Esophagus squamous epithelium (tissue), 5 donors: ENCODE results near the gene ILF2. TPM values are rescaled to one million over a fixed set of nuclear protein-coding genes. Genes with fewer than 3 reads are reported as not detected.
A peak's percentile ranks its signal among the peaks of the same experiment; 100 is the strongest.

Experiments used
- DNase-seq: peaks from one replicate; lab custom pipeline; 2025; lab: John Stamatoyannopoulos, UW
- H3K27ac ChIP-seq, 4 donors: fragments of 200-600 bp; sonication (generic); one replicate each; pipeline ENCODE4 v1.5.1; 2016 to 2019; ENCODE audit warnings: mild to moderate bottlenecking in 1 of 4
- H3K27me3 ChIP-seq, 4 donors: fragments of 200-600 bp; sonication (generic); 1 replicate in 3 of 4; 2 replicates in 1 of 4; pipeline versions ENCODE4 v1.5.1 to v1.6.0; 2017 to 2021; ENCODE audit warnings: antibody characterized with exemption in 1 of 4
- H3K36me3 ChIP-seq, 3 donors: fragments of 200-600 bp; sonication (generic); one replicate each; pipeline ENCODE4 v1.5.1; 2016 to 2019
- H3K4me1 ChIP-seq, 3 donors: fragments of 200-600 bp; sonication (generic); one replicate each; pipeline ENCODE4 v1.5.1; 2017 to 2019
- H3K4me3 ChIP-seq, 4 donors: fragments of 200-600 bp; sonication (generic); 1 replicate in 3 of 4; 2 replicates in 1 of 4; pipeline ENCODE4 v1.5.1; 2016 to 2019; ENCODE audit warnings: mild to moderate bottlenecking in 2 of 4, moderate library complexity in 1 of 4
- H3K9me3 ChIP-seq, 3 donors: fragments of 200-600 bp; sonication (generic); one replicate each; pipeline ENCODE4 v1.5.1; 2016 to 2019
- CTCF ChIP-seq, 6 experiments: fragments of 450-650 bp in 4 of 6; fragments of 200-600 bp in 2 of 6; sonication (generic) in 2 of 6; IDR thresholded peaks; one replicate each; pipeline ENCODE4 v1.5.1; 2016 to 2019; ENCODE audit warnings: antibody characterized with exemption in 6 of 6, mild to moderate bottlenecking in 4 of 6, moderate library complexity in 4 of 6
- POLR2A ChIP-seq, 4 donors: fragments of 450-650 bp; IDR thresholded peaks; one replicate each; pipeline ENCODE4 v1.6.1; 2017; ENCODE audit warnings: antibody characterized with exemption in 4 of 4, mild to moderate bottlenecking in 4 of 4, moderate library complexity in 3 of 4
- WGBS, 2 donors: methylation state at CpG; one replicate each; pipeline ENCODE4 v1.1.5; 2018; 5-methylcytosine and 5-hydroxymethylcytosine counted together
- intact Hi-C: fragments of 100-400 bp; cut with DNase I; formaldehyde crosslinking; loops from one replicate; pipeline ENCODE4 v1.15.0; 2022
- total RNA-seq, 4 donors: library from RNA; depleted of rRNA; stranded (reverse); fragments of >200 nt; gene quantifications; one replicate each; pipeline ENCODE4 v1.1.0, GENCODE V29; 2016
- donor health status: DM: yes; HTN: yes; CAD: no.

ILF2 gene
- total RNA-seq, 4 donors from 2014 or later: 78.0 to 166 (median 130) TPM

- Histone ChIP-seq H3K9me3 (no peaks in the 10 kb centered on the region), H3K4me3 (no peak overlapping the region), H3K4me1 (peaks cover 11 to 34% (median 17%) of the 10 kb centered on the region in 3 donors), H3K36me3 (peaks cover 0 to 5% (median 0%) of the 10 kb centered on the region in 3 donors), H3K27me3 (no peaks in the 10 kb centered on the region), H3K27ac (no peak overlapping the region)
- 92 to 93% methylated on average over 2 to 3 of the region's 3 CpGs for WGBS, 2 donors
- no peak for TF ChIP-seq POLR2A (IDR thresholded peaks at IDR 0.05)
- DNase-seq: no peak
- intact Hi-C loops: no loop called here
Measured at GRCh38 chr1:153655333-153655732, 15.5 kb downstream of the ILF2 start.

- Histone ChIP-seq H3K9me3 (no peaks in the 10 kb centered on the region), H3K27me3 (no peaks in the 10 kb centered on the region), H3K36me3 (no peaks in the 10 kb centered on the region), H3K4me3 (no peak overlapping the region), H3K27ac (peak overlapping the region; percentile 26 to 67 (median 60)), H3K4me1 (peaks cover 6 to 30% (median 6%) of the 10 kb centered on the region in 3 donors)
- no peak for TF ChIP-seq CTCF (IDR thresholded peaks at IDR 0.05)
- TF ChIP-seq POLR2A (IDR thresholded peaks at IDR 0.05): no peak
- DNase-seq: no peak
- 26 to 65% methylated on average over 3 of the region's 3 CpGs for WGBS, 2 donors
- intact Hi-C loops: no loop called here
Measured at GRCh38 chr1:153652805-153653500, 17.8 kb downstream of the ILF2 start.

- 56 to 60% methylated on average over 1 of the region's 1 CpG for WGBS, 2 donors
- Histone ChIP-seq H3K27me3 (no peaks in the 10 kb centered on the region), H3K36me3 (peaks cover 0 to 5% (median 0%) of the 10 kb centered on the region in 3 donors), H3K4me1 (peaks cover 6 to 37% (median 9%) of the 10 kb centered on the region in 3 donors), H3K27ac (no peak overlapping the region), H3K9me3 (no peaks in the 10 kb centered on the region), H3K4me3 (no peak overlapping the region)
- TF ChIP-seq POLR2A (IDR thresholded peaks at IDR 0.05): no peak
- TF ChIP-seq CTCF (IDR thresholded peaks at IDR 0.05): no peak
- intact Hi-C loops: no loop called here
- DNase-seq: no peak
Measured at GRCh38 chr1:153651771-153652170, 19.0 kb downstream of the ILF2 start.

- TF ChIP-seq CTCF (IDR thresholded peaks at IDR 0.05): no peak
- TF ChIP-seq POLR2A (IDR thresholded peaks at IDR 0.05): no peak
- no peak for DNase-seq
- H3K9me3 ChIP-seq: no peaks in the 10 kb centered on the region
- H3K36me3 ChIP-seq: peaks cover 8 to 24% (median 11%) of the 10 kb centered on the region in 3 donors
- no peak overlapping the region for H3K27ac ChIP-seq
- WGBS, 2 donors: 80 to 85% methylated on average over 1 to 2 of the region's 2 CpGs
- no peaks in the 10 kb centered on the region for H3K27me3 ChIP-seq
- H3K4me1 ChIP-seq: peaks cover 6 to 38% (median 9%) of the 10 kb centered on the region in 3 donors
- no peak overlapping the region for H3K4me3 ChIP-seq
- intact Hi-C loops: no loop called here
Measured at GRCh38 chr1:153649863-153650235, 20.9 kb downstream of the ILF2 start.

- 42 to 49% methylated on average over 3 of the region's 3 CpGs for WGBS, 2 donors
- Histone ChIP-seq H3K27ac (no peak overlapping the region), H3K36me3 (peaks cover 8 to 30% (median 15%) of the 10 kb centered on the region in 3 donors), H3K9me3 (no peaks in the 10 kb centered on the region), H3K4me1 (peaks cover 6 to 38% (median 9%) of the 10 kb centered on the region in 3 donors), H3K27me3 (no peaks in the 10 kb centered on the region), H3K4me3 (no peak overlapping the region)
- DNase-seq: no peak
- TF ChIP-seq POLR2A (IDR thresholded peaks at IDR 0.05): no peak
- TF ChIP-seq CTCF (IDR thresholded peaks at IDR 0.05): no peak
- intact Hi-C loops: no loop called here
Measured at GRCh38 chr1:153649137-153649862, 21.5 kb downstream of the ILF2 start.
